Measurements from ENCODE around the gene MRPL39.

GRCh38 chr21:25560271-25560685 is 47.0 kb downstream of the MRPL39 start:
- TF ChIP-seq CTCF (IDR thresholded peaks at IDR 0.05) (no peak), EZH2 (IDR thresholded peaks at IDR 0.05; ENCODE audit: borderline replicate concordance, insufficient read depth, low read depth, low read length, poor library complexity, severe bottlenecking) (no peak)

All from B cell (primary cell).